Epidermal melanocyte (primary cell): ENCODE results near the gene PPM1E.
"Not testable (repeated sequence)": the region's sequence is repeated elsewhere in the genome, so short reads cannot be mapped to it uniquely, and the experiment has no call there.

Source experiments
- DNase-seq: peaks from one replicate; pipeline ENCODE4 v3.0.0; 2011; ENCODE audit warnings: low spot score; ENCODE audit not compliant: insufficient read length

PPM1E gene

DNA sequence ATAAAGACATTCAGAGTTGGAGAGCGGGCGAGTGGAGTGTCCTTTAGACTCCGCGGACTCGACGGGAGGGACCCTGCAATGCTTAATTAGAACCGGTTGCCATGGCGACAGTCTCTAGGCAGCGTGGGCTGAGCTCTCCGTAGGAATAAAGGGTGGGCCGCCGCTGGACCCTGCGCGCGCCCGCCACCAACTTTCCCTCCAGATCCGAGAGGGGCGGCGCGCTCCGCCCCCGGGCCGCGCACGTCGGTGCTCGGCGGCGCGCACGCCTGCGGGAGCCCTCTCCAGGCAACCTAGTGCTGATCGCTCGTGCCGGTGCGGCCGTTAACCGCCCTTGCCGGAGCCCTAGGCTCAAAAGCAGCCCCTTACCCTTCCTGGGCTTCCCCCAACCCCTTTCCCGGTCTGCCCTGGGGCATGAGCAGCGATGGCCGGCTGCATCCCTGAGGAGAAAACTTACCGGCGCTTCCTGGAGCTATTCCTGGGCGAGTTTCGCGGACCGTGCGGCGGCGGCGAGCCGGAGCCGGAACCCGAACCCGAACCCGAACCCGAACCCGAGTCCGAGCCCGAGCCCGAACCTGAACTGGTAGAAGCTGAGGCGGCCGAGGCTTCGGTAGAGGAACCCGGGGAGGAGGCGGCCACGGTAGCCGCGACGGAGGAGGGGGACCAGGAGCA lies at the start of gene PPM1E:
PPM1E (plus strand) TSS at position 278 of the 669 bp plus-strand sequence.
- peak; percentile 63 for DNase-seq

DNA sequence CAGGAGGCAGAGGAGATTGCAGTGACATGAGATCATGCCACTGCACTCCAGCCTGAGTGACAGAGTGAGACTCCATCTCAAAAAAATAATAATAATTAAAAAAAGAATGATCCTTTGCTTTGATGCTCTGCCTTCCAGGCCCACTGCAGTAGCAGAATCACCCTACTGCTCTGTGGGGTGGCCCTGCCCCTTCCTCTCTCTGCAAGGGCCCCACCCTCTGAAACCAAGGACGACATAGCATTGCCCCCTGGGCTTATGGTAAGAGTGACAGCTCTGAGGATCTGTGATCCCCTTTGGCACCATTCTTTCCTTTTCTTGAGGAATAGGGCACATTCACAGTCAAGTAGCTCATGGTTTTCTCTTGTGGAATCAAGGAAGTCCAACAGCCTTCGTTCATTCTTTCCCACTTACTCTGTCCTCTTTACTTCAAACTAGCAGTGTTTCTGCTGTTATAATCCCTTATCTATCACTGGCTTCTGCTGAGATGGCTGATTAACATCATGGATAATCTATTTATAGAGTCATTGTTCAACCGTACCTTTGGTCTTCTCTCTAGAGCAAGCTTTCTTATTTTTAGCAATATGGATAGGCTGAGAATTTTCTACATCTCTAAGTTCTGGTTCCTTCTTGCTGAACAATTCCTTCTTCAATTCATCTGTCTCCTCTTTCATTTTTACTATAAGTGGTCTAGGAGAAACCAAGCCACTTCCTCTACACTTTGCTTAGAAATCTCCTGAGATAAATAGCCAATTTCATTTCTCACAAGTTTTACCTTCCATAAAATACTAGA lies 49.1 kb upstream of the PPM1E start:
- DNase-seq, result no peak

DNA sequence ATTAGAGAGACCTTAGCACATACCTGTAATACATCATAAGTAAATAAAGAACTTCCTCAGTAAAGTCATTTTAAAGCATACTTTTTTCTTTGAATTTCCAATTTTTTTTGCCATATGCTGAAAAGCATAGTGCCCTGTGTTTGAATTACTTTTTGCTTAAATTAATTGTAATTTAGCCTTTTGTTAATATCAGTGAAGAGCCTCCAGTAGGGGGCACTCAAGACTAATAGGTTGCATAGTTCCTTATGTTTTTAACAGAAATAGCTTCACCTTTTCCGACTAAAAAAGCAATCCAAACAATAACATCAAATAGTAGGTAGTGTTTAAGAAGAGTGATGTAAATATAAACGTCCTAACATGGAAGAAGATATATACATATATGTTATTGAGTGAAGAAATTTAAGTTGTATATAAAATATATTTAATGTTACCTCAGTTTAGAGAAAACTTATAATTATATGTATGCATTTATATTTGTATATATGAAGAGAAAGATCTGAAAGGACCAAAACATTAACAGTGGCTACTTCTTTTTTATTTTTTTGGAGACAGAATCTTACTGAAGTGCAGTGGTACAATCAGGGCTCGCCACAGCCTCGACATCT lies 44.6 kb upstream of the PPM1E start:
- DNase-seq, result peak; percentile 32

DNA sequence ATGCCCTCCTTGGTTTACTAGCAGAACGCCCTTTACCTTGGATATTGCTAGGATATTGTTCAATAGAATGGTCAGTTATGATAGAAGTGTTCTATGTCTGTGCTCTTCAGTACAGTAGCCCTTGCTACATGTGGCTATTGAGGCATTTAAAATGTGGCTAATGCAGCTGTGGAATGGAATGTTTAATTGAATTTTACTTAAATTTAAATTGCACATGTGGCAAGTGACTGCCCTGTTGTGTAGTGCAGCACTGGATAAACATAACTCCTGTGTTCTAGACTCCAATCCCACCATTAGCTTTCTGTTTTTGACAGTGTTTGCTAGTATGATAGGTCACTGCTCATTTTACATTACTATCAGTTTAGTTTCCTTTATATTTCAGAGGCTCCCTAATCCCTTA lies 33.4 kb upstream of the PPM1E start:
- no peak for DNase-seq

DNA sequence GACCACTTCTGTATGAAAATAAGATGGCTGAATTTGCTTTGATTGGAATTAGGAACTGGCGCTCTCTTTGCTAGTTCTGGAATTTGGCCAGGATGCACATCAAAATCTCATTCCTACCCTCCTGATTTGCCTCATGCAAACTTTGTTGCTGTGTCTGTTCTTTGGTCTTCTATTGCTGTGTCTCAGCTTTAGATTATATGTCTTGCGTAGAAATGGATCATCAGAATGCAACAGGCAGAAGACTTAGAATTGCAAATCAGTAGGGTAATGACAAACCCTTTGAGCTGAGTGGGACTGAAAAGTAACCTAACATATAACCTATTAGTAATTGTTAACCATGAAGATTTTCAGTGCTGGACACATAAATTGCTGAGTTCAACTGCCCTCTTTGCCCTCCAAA lies 33.0 kb upstream of the PPM1E start:
- DNase-seq, result no peak

DNA sequence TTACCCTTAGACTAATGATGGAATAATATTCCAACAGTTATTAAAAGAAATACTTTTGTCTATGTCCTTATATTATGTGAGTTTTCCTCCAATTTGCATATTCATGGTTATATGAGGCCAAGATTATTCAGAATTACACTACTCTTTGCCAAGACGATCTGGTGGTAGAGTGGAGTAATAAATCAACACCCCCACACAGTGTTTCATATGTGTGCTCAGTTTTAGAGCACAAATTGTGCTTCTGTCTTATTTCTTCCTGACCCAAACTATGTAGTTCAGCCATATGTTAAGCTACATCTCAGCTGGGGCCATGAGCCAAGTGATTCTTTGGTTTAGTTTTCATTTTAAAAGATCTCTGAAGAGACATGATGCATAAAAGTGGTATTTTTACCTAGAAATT lies 26.9 kb upstream of the PPM1E start:
- no peak for DNase-seq

DNA sequence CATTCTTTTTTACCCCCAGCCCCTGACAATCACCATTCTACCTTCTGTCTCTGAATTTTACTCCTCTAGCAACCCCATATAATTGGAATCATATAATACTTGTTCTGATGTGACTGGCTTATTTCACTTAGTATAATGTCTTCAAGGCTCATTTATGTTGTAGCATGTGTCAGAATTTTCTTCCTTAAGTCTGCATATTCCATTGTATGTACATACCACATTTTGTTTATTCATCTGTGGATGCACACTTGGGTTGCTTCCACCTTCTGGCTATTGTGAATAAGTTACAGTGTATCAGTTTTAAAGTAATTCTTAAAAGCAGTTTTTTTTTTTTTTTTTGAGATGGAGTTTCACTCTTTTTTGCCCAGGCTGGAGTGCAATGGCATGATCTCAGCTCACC lies 24.7 kb upstream of the PPM1E start:
- no peak for DNase-seq

DNA sequence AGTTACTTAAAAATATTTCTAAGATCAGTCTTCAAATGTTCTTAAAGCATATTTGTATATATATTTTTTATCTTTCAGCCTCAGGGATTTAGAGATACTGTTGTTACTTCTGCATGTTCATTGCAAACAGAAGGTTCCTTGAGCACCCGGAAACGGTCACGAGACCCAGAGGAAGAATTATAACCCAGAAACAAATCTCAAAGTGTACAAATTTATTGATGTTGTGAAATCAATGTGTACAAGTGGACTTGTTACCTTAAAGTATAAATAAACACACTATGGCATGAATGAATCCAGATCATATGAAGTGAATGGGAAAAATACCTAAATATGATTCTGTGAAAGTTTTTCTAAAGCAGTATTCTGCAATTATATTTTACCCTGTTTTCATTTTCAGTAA lies 21.6 kb upstream of the PPM1E start:
- DNase-seq, result no peak

DNA sequence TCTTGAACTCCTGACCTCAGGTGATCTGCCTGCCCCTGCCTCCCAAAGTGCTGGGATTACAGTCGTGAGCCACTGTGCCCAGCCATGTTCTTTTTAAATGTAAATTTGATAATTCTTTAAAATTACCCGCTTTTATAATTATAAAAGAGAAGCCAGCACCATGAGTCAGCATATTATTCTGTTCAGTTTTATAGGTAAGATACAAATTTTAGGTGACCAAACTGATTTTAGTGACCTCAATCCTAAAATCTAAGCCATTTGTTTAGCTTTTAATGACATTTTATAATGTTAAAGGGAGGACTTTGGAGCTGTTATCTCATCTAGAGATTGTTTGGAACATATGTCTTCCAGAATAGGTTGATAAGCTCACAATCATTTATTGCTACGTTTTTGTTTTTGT lies 20.8 kb upstream of the PPM1E start:
- DNase-seq, result no peak

DNA sequence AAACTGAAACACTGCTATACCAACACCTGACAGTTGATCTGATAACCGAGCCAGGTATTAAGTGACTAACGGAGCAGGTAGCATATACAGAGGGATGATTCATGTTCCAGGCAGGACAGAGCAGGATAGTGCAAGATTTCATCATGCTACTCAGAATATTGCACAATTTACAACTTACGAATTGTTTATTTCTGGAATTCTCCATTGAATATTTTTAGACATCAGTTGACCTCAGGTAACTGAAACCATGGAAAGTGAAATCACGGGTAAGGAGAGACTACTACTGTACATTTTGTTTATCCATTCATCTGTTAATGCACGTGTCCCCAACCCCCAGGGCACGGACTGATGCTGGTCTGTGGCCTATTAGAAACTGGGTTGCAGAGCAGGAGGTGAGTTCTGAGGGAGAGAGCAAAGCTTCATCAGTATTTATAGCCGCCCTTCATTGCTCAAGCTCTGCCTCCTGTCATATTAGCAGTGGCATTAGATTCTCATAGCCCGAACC lies 14.5 kb upstream of the PPM1E start:
- no peak for DNase-seq

DNA sequence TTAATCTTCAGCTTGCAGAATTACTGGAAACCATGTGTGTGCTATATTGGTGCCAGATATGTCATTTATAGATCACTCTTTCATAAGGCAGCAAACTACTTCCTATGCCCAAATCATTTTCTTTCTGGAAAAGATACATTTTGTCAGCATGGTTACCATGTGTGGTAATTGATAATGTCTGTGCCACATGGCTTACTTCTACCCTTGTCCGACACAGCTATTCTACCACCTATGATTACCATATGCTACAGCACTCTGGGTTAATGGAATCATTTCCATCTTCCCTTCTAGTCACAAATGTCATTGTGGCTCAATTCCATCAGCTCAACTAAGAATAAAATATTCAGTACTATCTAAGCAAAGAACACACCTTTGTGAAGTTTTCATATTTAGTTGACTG lies 8.0 kb upstream of the PPM1E start:
- no peak for DNase-seq

DNA sequence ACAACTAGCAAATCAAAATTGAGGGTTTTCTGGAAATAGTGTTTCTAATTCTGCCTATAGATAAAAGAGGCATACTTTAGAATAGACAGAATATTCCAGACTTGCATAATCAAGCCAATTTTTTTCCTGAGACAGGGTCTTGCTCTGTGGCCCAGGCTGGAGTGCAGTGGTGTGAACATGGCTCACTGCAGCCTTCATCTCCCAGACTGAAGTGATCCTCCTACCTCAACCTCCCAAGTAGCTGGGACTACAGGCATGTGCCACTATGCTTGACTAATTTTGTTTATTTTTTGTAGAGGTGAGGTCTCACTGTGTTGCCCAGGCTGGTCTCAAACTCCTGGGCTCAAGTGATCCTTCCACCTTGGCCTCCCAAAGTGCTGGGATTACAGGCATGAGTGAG lies 6.0 kb upstream of the PPM1E start:
- DNase-seq, result not testable (repeated sequence)

DNA sequence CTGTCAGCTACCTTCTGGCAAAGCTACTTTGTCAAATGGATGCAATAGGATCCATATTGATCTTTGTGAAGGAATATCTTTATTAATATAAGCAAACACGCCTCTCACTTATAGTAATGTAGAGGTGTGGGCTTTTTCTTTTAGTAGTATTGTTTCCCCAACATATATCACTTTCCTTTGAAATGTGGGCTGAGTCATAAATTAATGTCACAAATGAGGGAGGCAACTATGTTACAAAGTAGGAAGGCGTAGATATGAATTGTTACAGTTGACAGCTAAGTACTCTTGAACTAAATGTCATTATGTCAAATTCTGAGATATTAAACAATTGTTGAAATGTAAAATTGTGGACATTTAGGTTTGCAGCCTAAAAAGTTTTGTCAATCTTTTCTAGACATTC lies 2.6 kb upstream of the PPM1E start:
- no peak for DNase-seq

DNA sequence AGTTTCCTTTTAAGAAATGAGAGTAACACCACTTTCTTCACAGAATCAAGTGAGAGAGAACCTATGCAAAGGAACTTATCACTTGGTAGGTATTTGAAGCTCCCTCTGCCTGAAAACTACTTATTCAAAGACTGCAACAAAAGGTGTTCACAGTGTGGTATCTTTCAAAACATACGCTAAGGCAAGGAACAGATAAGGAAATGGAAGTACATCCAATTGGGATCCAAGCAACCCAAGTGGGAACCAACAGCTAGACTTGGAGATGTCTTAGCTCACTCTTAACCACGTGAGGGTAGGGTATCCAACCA lies 431 bp upstream of the PPM1E start:
- DNase-seq, result no peak

DNA sequence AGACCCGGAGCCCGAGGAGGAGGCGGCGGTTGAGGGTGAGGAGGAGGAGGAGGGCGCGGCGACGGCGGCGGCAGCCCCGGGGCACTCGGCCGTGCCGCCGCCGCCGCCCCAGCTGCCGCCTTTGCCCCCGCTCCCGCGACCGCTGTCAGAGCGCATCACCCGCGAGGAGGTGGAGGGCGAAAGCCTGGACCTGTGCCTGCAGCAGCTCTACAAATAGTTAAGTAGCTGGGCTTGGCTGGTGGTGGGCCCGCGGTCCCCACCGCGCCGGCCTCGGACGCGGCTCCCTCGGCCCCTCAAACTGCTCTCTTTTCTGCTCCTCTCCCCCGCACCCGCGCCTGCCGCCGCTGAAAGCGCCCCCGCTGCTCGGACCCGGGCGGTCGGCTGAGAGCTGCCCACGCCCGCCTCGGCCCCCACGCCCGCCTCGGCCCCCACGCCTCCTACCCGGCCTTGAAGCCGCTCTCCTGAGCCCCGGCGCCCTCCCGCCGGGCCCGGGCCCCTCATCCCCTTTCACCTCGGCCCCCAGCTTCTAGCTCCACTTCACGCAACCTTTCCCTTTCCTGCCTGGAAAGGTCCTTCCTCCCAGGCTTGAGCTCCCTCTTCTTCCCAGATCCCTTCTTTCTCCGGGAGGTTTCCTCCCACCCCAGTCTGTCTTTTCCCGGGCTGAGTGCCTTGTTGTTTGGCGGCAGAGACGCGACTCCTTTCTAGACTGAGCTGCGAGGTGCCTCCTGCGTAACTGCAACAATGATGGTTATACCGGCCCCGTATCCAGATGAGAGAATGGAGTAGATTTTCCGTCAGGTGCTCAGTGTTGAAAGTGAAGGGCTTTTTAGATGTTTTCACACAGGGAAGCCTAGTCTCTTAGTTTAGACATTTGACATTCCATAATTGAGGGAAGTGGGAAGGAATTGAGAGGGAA lies 850 bp downstream of the PPM1E start:
- no peak for DNase-seq

DNA sequence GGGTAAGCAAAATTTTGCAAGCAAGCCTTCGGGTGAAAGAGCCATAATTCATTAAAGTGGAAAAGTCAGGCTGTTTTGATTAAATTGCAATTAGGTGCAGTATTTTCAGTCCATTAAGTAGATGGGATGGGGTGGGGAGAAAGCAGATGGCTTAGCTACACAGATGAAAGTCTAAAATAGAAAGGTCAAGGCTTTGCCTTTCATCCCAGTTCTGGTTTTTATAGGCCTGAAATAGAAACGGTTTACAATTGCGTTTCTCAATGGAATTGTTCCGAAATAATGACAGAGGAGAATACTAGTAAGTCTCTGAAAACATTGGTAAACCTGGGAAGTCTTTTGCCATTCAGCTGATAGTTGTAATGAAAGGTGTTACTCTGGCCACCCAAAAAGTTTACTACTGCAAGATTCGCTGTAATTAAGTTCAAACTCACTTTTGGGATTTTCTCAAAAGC lies 1.5 kb downstream of the PPM1E start:
- no peak for DNase-seq

DNA sequence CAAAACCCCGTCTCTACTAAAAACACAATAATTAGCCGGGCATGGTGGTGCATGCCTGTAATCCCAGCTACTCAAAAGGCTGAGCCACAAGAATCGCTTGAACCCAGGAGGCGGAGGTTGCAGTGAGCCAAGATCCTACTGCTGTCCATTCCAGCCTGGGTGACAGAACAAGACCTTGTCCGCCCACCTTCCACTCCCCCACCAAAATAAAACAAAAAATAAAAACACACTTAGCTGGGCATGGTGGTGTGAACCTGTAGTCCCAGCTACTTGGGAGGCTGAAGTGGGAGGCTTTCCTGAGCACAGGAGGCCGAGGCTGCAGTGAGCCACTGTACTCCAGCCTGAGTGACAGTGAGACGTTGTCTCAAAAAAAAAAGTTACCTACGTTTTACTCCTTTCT lies 3.2 kb downstream of the PPM1E start:
- DNase-seq, result no peak

DNA sequence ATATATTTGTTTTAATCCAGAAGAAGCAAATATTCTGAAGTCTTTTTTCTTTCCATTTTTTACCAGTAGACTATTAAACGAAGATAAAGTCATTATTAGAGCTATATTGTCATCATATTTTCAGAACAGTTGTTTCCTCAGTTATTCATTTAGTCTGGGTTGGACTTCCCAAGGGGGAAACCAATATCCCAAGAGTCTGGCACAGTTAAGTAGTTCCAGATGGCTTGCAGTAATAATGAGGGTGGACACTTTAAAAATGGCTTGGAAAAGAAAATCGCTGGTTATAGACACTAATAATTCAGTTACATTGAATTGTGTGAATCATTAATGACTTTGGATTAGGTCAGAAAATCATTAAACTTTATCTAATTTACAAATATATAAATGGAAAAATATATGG lies 3.9 kb downstream of the PPM1E start:
- no peak for DNase-seq

DNA sequence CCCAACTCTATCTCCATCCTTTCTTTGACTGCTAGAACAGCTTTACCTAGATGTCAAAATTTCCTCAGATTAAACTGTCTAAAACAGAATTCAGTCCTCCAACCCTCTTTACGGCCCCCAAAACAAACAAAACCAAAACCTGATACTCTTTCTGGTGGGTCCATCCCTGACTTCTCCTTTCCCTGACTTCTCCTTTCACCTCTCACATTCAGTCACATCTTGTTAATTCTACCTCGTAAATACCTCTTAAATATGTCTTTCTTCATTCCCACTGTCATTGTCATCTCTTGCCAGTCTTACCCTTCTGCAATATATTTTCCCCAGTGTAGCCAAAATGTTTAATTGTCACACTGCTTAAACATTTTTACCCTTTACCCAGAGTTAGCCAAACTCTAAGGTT lies 4.6 kb downstream of the PPM1E start:
- no peak for DNase-seq

DNA sequence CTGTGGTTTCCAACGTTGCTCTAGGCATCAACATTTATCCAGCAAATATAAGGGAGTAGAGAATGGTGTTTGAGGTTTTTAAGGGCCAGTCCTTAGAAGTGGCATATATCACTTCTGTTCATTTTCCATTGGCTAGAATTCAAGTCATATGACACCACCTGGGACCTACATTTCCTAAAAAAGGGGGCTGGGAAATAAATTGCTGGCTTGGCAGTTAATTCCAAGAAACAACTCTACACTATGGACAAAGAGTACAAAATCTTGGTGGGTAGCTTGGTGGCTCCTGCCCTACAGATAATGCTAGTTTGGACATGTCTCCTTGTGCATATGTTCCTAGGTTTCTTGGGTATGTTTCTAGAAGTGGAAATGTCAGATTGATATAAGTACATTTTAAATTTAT lies 7.6 kb downstream of the PPM1E start:
- DNase-seq, result no peak

DNA sequence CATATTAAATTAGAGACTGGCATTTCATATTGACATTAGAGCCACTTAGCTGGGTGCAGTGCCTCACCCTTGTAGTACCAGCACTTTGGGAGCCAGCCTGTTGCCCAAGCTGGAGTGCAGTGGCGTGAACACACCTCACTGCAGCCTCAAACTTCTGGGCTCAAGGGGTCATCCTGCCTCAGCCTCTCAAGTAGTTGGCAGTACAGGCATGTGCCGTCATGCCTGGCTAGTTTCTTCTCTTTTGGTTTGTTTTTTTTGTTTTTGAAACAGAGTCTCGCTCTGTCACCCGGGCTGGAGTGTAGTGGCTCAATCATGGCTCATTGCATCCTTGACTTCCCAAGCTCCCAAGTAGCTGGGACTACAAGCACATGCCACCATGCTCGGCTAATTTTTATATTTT lies 8.7 kb downstream of the PPM1E start:
- DNase-seq, result no peak

DNA sequence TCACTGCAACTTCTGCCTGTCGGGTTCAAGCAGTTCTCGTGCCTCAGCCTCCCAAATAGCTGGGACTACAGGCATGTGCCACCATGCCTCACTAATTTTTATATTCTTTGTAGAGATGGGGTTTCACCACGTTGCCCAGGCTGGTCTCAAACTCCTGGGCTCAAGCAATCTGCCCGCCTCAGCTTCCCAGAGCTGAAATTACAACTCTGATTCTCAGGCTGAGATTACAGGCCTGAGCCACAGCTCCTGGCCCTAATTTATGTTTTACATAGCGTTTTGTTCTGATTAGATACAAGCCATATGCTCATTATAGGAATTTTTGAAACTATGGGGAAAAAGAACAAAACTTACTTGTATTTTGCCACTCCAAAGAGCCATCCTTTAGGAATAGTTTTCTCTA lies 22.8 kb downstream of the PPM1E start:
- DNase-seq, result not testable (repeated sequence)
